B cell (primary cell): ENCODE measurements around the gene AGAP1. TPM values are rescaled to one million over a fixed set of nuclear protein-coding genes. Genes with fewer than 3 reads are reported as not detected.

Source experiments
- ATAC-seq: fragments of 200-7000 bp; cut with Tn5 transposase; one replicate; pipeline ENCODE4 v1.10.0; 2021; ENCODE audit warnings: low read depth, mild to moderate bottlenecking, moderate number of reproducible peaks, moderate library complexity
- CTCF ChIA-PET: fragments of 350-600 bp; sonication (Branson Sonifier 250); formaldehyde crosslinking; loops from one replicate; lab custom pipeline; 2021; ENCODE audit warnings: antibody characterized with exemption, inconsistent platforms; lab: Charles Lee
- POLR2A ChIA-PET: fragments of 350-600 bp; sonication (Branson Sonifier 250); formaldehyde crosslinking; loops from one replicate; lab custom pipeline; 2021; ENCODE audit warnings: antibody characterized with exemption; lab: Charles Lee
- DNase-seq: peaks from one replicate; pipeline ENCODE4 v3.0.0; 2013
- H2AFZ ChIP-seq: 2 replicates; pipeline ENCODE4 v1.6.1; 2012; ENCODE audit warnings: mild to moderate bottlenecking, low read depth, low read length; ENCODE audit not compliant: insufficient read depth, poor library complexity, severe bottlenecking
- H3K27ac ChIP-seq, 2 donors: 1 replicate in 1 of 2; 2 replicates in 1 of 2; pipeline ENCODE4 v1.5.1; 2012 to 2013; ENCODE audit warnings: low read length in 2 of 2, mild to moderate bottlenecking in 2 of 2, moderate library complexity in 1 of 2
- H3K27me3 ChIP-seq, 4 experiments: fragments of 200-600 bp in 1 of 4; sonication (generic) in 1 of 4; replicated peaks in 1 of 4; 1 replicate in 2 of 4; 2 replicates in 2 of 4; pipeline versions ENCODE4 v1.6.1 to v1.7.0; 2013 to 2016; ENCODE audit warnings: low read length in 3 of 4, mild to moderate bottlenecking in 2 of 4, mixed read lengths in 1 of 4, moderate library complexity in 1 of 4; ENCODE audit not compliant: insufficient read depth in 4 of 4, control insufficient read depth in 3 of 4; ENCODE audit errors: control extremely low read depth in 1 of 4
- H3K36me3 ChIP-seq, 2 experiments: replicated peaks in 1 of 2; 1 replicate in 1 of 2; 2 replicates in 1 of 2; pipeline versions ENCODE4 v1.6.1 to v1.7.1; 2013; ENCODE audit warnings: low read length in 1 of 2; ENCODE audit not compliant: insufficient read depth in 2 of 2, control insufficient read depth in 1 of 2; ENCODE audit errors: control extremely low read depth in 1 of 2, extremely low read depth in 1 of 2
- H3K4me1 ChIP-seq, 2 donors: fragments of 200-600 bp in 1 of 2; sonication (generic) in 1 of 2; 1 replicate in 1 of 2; 2 replicates in 1 of 2; pipeline versions ENCODE4 v1.5.1 to v1.6.1; 2013 to 2017; ENCODE audit warnings: low read length in 2 of 2; ENCODE audit not compliant: control insufficient read depth in 2 of 2, insufficient read depth in 2 of 2
- H3K4me2 ChIP-seq: replicated peaks from 2 replicates; pipeline ENCODE3; 2012; ENCODE audit warnings: mild to moderate bottlenecking, low read depth, low read length; ENCODE audit not compliant: poor library complexity, severe bottlenecking
- H3K4me3 ChIP-seq, 5 experiments: fragments of 200-600 bp in 1 of 5; sonication (generic) in 1 of 5; 1 replicate in 3 of 5; 2 replicates in 2 of 5; pipeline versions ENCODE4 v1.5.1 to v1.7.0; 2011 to 2016; ENCODE audit warnings: low read length in 4 of 5, mild to moderate bottlenecking in 4 of 5, low read depth in 2 of 5, control low read depth in 1 of 5, moderate library complexity in 1 of 5; ENCODE audit not compliant: insufficient read depth in 1 of 5; ENCODE audit errors: control extremely low read depth in 1 of 5, extremely low read depth in 1 of 5
- H3K79me2 ChIP-seq: fragments of 200-600 bp; sonication (generic); one replicate; pipeline ENCODE4 v1.6.0; 2016; ENCODE audit warnings: low read length; ENCODE audit not compliant: control insufficient read depth, insufficient read depth
- H3K9ac ChIP-seq: fragments of 200-600 bp; sonication (generic); 2 replicates; pipeline ENCODE4 v1.6.1; 2017; ENCODE audit warnings: mild to moderate bottlenecking, low read length, moderate library complexity
- H3K9me3 ChIP-seq, 3 donors: one replicate each; pipeline versions ENCODE4 v1.6.1 to v1.7.1; 2013; ENCODE audit warnings: low read length in 2 of 3; ENCODE audit not compliant: control insufficient read depth in 2 of 3, insufficient read depth in 1 of 3; ENCODE audit errors: control extremely low read depth in 1 of 3
- H4K20me1 ChIP-seq: 2 replicates; pipeline ENCODE4 v1.6.0; 2012; ENCODE audit warnings: mild to moderate bottlenecking, low read length; ENCODE audit not compliant: insufficient read depth, control insufficient read depth, poor library complexity, severe bottlenecking
- H3K27ac Mint-ChIP-seq: one replicate; pipeline ENCODE4 v1.8.0; 2021; ENCODE audit warnings: mixed read lengths
- H3K27me3 Mint-ChIP-seq: one replicate; pipeline ENCODE4 v1.8.0; 2021; ENCODE audit warnings: mixed read lengths
- H3K4me1 Mint-ChIP-seq: one replicate; pipeline ENCODE4 v1.8.0; 2021; ENCODE audit warnings: mixed read lengths
- H3K4me3 Mint-ChIP-seq: one replicate; pipeline ENCODE4 v1.8.0; 2021; ENCODE audit warnings: mixed read lengths
- H3K9me3 Mint-ChIP-seq: one replicate; pipeline ENCODE4 v1.8.0; 2022; ENCODE audit warnings: mixed read lengths; ENCODE audit not compliant: insufficient read depth
- CTCF ChIP-seq: fragments of 200-600 bp; IDR thresholded peaks from one replicate; pipeline ENCODE4 v1.8.0; 2022; ENCODE audit warnings: antibody characterized with exemption, mild to moderate bottlenecking
- EZH2 ChIP-seq: IDR thresholded peaks from 2 replicates; pipeline ENCODE4 v1.6.1; 2012; ENCODE audit warnings: borderline replicate concordance, low read depth, mild to moderate bottlenecking, moderate library complexity, low read length; ENCODE audit not compliant: insufficient read depth, poor library complexity, severe bottlenecking
- WGBS: methylation state at CpG from one replicate; pipeline ENCODE4 v1.1.5; 2013; ENCODE audit warnings: missing lambda C conversion rate; ENCODE audit not compliant: insufficient coverage; 5-methylcytosine and 5-hydroxymethylcytosine counted together
- intact Hi-C: fragments of 100-400 bp; cut with micrococcal nuclease; formaldehyde crosslinking; loops from one replicate; pipeline ENCODE4 v1.10.0; 2022
- polyA plus RNA-seq: library from polyadenylated mRNA; depleted of rRNA; stranded (reverse); fragments of >200 nt; gene quantifications from 2 replicates; pipeline ENCODE4 v1.2.3, GENCODE V29; 2012
- total RNA-seq, 2 donors: library from RNA; stranded (reverse); fragments of 120-200 nt in 1 of 2; gene quantifications; 1 replicate in 1 of 2; 2 replicates in 1 of 2; pipeline versions ENCODE4 v1.2.3 to v1.2.4, GENCODE V29; 2013 to 2022

Gene AGAP1
- total and polyA plus RNA-seq, 2 donors (not counting 1 experiment from before 2014, with no cell fraction given), result 0.01 TPM; not detected in 1

- WGBS, result 80% methylated on average over 1 of the region's 5 CpGs
- H3K9me3 Mint-ChIP-seq, result no peaks in the 10 kb centered on the region
- CTCF ChIA-PET, result no interaction called here
Observed at GRCh38 chr2:235467588-235467987, 26.3 kb upstream of the AGAP1 start.

More at GRCh38 chr2:235467588-235467987, 26.3 kb upstream of the AGAP1 start:
- H2AFZ ChIP-seq, result no peak overlapping the region
- H3K4me3 Mint-ChIP-seq, result no peak overlapping the region
- no peaks in the 10 kb centered on the region for H4K20me1 ChIP-seq
- peaks cover 0 to 7% (median 0%) of the 10 kb centered on the region in 3 donors for H3K9me3 ChIP-seq
- H3K4me3 ChIP-seq, result no peak overlapping the region
- intact Hi-C loops, result no loop called here
- H3K36me3 ChIP-seq, result no peaks in the 10 kb centered on the region
- no peaks in the 10 kb centered on the region for H3K4me1 ChIP-seq
- DNase-seq (no peak), ATAC-seq (no peak)
- no peaks in the 10 kb centered on the region for H3K27me3 ChIP-seq
- H3K27ac Mint-ChIP-seq, result no peak overlapping the region
- POLR2A ChIA-PET, result no interaction called here
- no peak for TF ChIP-seq EZH2
- no peak for TF ChIP-seq CTCF
- H3K27ac ChIP-seq, result no peak overlapping the region
- no peaks in the 10 kb centered on the region for H3K79me2 ChIP-seq
- H3K9ac ChIP-seq, result no peak overlapping the region
- H3K27me3 Mint-ChIP-seq, result peaks cover 6% of the 10 kb centered on the region
- no peaks in the 10 kb centered on the region for H3K4me1 Mint-ChIP-seq
- H3K4me2 ChIP-seq, result no peak overlapping the region
